ENCODE data around the gene ASPSCR1. TPM values are rescaled to one million over a fixed set of nuclear protein-coding genes. Genes with fewer than 3 reads are reported as not detected.

ASPSCR1 gene
- total and polyA plus RNA-seq, 9 of the 15 experiments (the other 6 are each of a cell fraction or from before 2014, with no cell fraction given): 0.90 to 36.9 (median 11.6) TPM

DNA sequence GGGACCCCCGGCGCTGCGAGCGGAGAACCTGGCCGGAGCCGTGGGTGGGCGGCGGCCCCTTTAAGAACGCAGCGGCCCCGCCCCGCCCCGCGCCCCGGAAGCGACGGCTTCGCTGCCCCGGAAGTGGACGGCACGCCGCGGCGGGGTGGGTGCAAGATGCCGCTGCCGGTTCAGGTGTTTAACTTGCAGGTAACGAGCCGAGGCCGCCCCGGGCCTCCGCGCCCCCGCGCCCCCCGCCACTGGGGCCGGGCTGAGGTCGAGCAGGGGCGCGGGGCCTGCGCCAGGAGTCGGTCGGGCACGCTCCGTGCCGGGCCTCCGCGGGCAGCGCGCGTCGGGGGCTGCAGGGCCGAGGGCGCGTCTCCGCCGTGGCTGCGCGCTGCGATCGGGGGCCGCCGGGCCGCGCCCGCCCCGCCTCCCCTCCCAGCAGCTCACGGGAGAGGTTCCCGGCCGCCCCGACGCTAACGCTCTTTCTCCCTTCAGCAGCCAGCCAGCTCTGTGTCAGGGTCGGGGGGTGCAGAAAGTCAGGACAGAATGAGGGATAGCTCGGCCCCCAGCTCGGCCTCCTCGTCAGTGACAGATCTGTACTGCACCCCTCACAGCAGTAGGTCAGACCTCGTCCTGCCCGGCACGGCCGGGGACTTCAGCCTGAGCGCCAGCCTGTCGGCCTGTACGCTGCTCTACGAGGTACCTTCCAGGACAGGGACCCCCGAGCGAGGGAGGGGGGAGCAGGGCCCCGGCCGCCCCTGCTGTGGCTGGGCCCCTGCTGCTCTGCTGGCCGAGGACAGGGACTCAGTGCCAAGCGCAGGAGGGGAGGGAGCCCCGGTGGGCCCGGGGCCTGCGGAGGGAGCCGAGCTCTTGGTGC, 74.6 kb downstream of the ASPSCR1 start, which contains the start of the genes GPS1 and RFNG (continued):
- TF ChIP-seq MYC (IDR thresholded peaks at IDR 0.05; ENCODE audit: low read depth, low read length) (peak; percentile 39; the same call in 1 of the 2 replicates), MYC (CRISPR knock-in tag; IDR thresholded peaks at IDR 0.05; ENCODE audit: borderline replicate concordance, low read depth) (no peak), ZBTB40 (IDR thresholded peaks at IDR 0.05) (peak; percentile 94), ZBTB40 (CRISPR knock-in tag; IDR thresholded peaks at IDR 0.05) (no peak), SIN3A (IDR thresholded peaks at IDR 0.05; ENCODE audit: borderline replicate concordance in 2 of 2, control insufficient read depth in 1 of 2, low read depth in 2 of 2, low read length in 2 of 2) (peak; percentile 64 to 66; a peak in 1 of 4 replicates), RBBP5 (IDR thresholded peaks at IDR 0.05; ENCODE audit: borderline replicate concordance, insufficient read depth, low read length, poor library complexity, severe bottlenecking) (peak; percentile 72), SIN3B (IDR thresholded peaks at IDR 0.05; ENCODE audit: low read depth) (peak; percentile 93), KDM4B (IDR thresholded peaks at IDR 0.05; ENCODE audit: borderline replicate concordance in 2 of 2, low read depth in 1 of 2) (peak in 1 of 2 experiments; percentile 89; a peak in 2 of 4 replicates), PHF20 (IDR thresholded peaks at IDR 0.05; ENCODE audit: partially characterized antibody) (no peak), LARP7 (IDR thresholded peaks at IDR 0.05) (no peak), CREM (IDR thresholded peaks at IDR 0.05; ENCODE audit: low read depth) (peak; percentile 83), SAP30 (IDR thresholded peaks at IDR 0.05; ENCODE audit: borderline replicate concordance, insufficient read depth, low read depth, low read length, poor library complexity, severe bottlenecking) (peak; percentile 61), GABPB1 (CRISPR knock-in tag; IDR thresholded peaks at IDR 0.05) (peak; percentile 85; the same call in 1 of the 2 replicates), MAZ (CRISPR knock-in tag; conservative IDR thresholded peaks at IDR 0.05 in 1 of 2, IDR thresholded peaks at IDR 0.05 in 1 of 2) (peak; percentile 70 to 72), VEZF1 (CRISPR knock-in tag; IDR thresholded peaks at IDR 0.05) (peak; percentile 86)

All from K562 (cell line).